Measurements from ENCODE around the gene SGF29.

GRCh38 chr16:28555561-28555960 is 1.8 kb downstream of the SGF29 start:
- TF ChIP-seq BHLHE40 (IDR thresholded peaks at IDR 0.05; ENCODE audit: low read depth, low read length) (no peak), CTCF (IDR thresholded peaks at IDR 0.05) (no peak), CEBPB (IDR thresholded peaks at IDR 0.05) (no peak), MAFK (IDR thresholded peaks at IDR 0.05; ENCODE audit: partially characterized antibody) (no peak), HDAC2 (IDR thresholded peaks at IDR 0.05) (no peak), MAX (IDR thresholded peaks at IDR 0.05) (no peak), POLR2A (IDR thresholded peaks at IDR 0.05; ENCODE audit: low read length) (no peak), CBX8 (IDR thresholded peaks at IDR 0.05) (no peak), HEYL (CRISPR knock-in tag; IDR thresholded peaks at IDR 0.05) (no peak), BCL3 (IDR thresholded peaks at IDR 0.05) (no peak), E2F6 (IDR thresholded peaks at IDR 0.05; ENCODE audit: borderline replicate concordance, low read depth) (no peak)

Measured in A549 (cell line).